Measurements from ENCODE around the gene GULP1.

GULP1 gene

DNA sequence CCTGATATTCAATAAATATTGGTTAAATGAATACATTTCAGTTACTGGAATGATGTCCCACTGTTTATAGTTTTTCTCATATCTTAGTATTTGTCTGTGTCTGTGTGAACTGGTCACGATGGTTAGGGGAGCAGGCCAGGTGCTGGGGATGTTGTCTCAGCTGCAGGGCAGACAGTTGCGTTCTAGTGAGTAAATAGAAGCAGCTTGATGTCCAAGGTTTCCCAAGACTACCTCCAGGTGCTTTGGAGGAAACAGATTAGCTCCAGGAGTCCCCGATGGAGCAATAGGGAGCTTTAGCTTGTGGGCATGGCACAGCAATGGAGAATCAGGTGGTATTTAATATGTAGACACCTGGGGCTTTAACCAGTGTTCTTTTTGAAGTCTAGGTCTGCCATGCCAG, 75.5 kb downstream of the GULP1 start:
- DNase-seq (ENCODE audit: low spot score) = no peak

GRCh38 chr2:188369365-188369764, 77.7 kb downstream of the GULP1 start:
- DNase-seq (ENCODE audit: low spot score) = peak; percentile 62

DNA sequence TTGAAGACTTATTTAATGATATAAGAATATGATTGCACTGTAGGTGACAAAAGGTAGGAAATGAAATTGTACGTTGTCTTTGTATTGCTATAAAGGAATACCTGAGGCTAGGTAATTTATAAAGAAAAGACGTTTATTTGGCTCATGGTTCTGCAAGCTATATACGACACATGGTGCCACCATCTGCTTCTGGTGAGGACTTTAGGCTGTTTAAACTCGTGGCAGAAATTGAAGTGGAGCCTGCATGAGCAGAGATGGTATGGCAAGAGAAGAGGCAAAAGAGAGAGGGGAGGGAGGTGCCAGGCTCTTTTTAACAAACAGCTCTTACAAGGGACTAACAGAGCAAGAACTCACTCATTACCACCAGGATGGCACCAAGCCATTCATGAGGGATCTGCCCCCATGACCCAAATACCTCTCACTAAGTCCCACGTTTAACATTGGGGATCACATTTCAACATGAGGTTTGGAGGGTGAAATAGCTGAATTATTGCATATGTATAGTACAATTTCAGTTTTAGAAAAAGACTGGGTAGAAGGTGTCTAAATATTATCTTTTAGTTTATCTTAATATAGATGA, 86.8 kb downstream of the GULP1 start:
- DNase-seq (ENCODE audit: low spot score) = no peak

DNA sequence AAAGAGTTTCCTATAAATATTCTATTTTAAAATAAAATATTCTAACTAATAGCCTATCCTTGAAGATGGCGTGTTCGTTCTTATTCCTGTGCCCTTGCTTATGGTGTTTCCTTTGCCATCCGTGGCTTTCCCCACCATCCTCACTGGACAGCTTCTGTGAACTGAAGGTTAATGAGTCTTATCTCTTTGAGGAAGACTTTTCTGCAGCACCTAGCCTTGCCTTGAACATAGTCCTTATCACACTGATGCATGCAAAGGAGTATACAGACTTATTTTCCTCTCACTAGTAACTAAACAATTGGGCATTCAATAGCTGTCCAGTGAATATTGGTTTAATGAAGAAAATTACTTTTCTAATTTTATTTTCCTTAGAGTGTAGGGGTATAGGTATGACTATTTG, 88.1 kb downstream of the GULP1 start:
- no peak for DNase-seq (ENCODE audit: low spot score)

DNA sequence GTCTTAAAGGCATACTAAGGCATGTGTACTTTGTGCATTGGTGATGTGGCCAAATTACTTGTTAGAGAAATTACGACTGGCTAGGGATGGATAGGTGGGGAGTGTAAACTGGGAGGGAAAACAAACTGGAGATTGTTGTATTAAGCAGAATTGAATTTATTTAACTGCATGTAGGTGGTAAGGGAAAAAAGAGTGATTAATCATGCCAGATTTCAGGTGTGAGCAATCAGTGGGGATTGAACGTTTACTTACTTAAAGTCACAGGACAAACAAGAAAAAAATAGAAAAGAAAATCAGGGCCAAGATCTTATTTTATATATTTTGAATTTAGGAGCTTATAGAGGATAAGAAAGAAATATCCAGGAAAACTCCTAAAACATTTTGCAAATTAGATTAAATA, 88.6 kb downstream of the GULP1 start:
- no peak for DNase-seq (ENCODE audit: low spot score)

- peak; percentile 45 for DNase-seq (ENCODE audit: low spot score)
These were observed 89.9 kb downstream of the GULP1 start for GRCh38 chr2:188381614-188382013.

DNA sequence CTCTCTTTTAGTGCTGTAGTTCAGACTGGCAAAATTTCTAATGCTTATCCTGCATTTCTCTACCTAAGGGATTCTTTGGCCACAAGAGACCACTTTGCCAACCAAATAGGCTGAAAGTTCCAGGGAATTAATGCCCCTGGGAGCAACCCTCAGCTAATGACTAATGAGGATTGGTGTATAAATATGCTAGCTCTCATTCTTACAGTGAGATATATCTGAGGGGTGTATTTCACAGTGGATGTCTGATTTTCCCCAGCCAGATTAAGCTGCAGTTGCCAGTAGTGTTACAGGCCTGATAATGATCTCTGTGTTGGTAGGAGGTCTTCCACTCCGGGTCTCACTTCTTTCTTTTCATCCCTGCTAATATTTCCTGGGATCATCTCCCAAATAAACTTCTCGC, 90.4 kb downstream of the GULP1 start:
- peak; percentile 12 for DNase-seq (ENCODE audit: low spot score)

GRCh38 chr2:188383158-188383557, 91.5 kb downstream of the GULP1 start:
- DNase-seq (ENCODE audit: low spot score) = no peak

DNA sequence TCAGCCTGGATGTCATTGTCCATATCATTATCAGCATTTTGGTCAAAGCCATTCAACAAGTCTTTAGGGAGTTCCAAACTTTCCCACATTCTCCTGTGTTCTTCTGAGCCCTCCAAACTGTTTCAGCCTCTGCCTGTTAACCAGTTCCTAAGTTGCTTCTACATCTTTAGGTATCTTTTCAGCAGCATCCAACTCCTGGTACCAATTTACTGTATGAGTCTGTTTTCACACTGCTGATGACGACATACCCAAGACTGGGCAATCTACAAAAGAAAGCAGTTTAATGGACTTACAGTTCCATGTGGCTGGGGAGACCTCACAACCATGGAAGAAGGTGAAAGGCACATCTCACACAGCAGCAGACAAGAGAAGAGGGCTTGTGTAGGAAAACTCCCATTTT, 94.2 kb downstream of the GULP1 start:
- DNase-seq (ENCODE audit: low spot score) = no peak

- DNase-seq (ENCODE audit: low spot score) = peak; percentile 56
These were observed 97.2 kb downstream of the GULP1 start for GRCh38 chr2:188388831-188389230.

- no peak for DNase-seq (ENCODE audit: low spot score)
These were observed 99.7 kb downstream of the GULP1 start for GRCh38 chr2:188391354-188391753.

GRCh38 chr2:188394931-188395472, 103.3 kb downstream of the GULP1 start:
- no peak for DNase-seq (ENCODE audit: low spot score)

- DNase-seq (ENCODE audit: low spot score) = no peak
These were observed 104.4 kb downstream of the GULP1 start for GRCh38 chr2:188395903-188396689.

DNA sequence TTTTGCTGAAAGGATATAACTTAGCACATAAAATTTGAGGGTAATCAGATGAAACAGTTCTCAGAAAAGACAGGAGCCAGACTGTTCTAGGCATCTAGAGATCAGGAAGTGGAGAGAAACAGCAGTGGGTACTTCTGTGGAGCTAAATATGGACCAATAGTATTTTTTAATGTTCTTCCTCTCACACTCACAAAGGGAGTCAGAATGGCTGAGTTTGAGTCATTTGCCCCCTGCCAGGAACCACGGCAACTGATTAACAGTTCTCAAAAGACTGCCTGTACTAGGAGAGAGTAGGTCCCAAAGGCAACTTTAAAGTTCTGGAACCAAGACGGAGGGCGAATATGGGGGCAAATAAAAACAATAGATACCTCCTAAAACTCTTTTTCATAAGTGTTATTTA, 107.5 kb downstream of the GULP1 start:
- DNase-seq (ENCODE audit: low spot score) = peak; percentile 53

- DNase-seq (ENCODE audit: low spot score) = no peak
These were observed 112.0 kb downstream of the GULP1 start for GRCh38 chr2:188403676-188404075.

GRCh38 chr2:188404341-188405004, 112.8 kb downstream of the GULP1 start:
- no peak for DNase-seq (ENCODE audit: low spot score)

DNA sequence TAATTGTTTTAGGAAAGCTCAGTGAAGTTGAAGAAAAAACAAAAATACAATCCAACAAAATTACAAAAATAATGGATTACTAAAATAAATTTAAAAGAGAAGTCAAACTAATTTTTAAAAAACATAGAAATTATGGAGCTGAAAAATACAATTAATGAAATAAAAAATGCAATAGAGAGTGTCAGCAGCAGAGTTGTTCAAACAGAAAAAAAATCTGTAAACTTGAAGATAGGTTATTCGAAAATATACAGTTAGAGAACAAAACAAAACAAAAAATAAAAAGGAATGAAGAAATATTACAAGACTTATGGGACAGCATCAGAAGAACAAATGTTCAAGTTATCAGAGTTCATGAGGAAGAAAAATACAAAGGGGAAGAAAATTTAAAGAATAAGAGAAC, 114.7 kb downstream of the GULP1 start:
- DNase-seq (ENCODE audit: low spot score) = no peak

DNA sequence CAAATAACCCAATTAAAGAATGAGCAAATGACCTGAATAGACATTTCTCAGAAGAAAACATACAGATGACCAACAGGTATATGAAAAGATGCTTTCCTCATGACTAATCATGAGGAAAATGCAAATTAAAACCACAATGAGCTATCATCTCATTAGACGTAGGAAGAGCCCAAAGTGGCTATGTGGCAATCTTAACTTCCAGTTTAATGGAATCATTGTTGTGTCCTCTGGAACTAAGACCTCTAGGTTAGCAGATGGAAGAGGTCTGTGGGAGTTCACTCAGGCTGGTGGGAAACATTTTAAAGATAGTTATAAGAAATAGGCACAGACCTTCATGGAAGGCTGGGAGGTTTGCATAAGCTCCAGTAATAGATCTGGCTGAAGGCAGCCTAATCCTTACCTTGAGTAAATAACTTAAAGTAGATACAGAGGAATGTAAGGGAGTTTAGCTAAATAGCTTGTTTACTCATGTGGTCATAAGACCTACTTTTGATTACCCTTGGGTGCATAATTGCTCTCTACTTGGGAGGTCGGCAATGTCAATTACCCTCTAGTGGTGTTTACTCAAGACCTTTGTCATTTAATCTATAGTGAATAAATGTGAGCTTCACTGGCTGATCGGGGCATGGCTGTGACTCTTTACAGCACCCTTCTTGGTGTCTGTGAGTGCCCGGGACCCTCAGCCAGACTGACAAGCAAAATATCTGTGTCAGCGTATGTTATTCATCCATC, 119.0 kb downstream of the GULP1 start:
- peak; percentile 18 for DNase-seq (ENCODE audit: low spot score)

DNA sequence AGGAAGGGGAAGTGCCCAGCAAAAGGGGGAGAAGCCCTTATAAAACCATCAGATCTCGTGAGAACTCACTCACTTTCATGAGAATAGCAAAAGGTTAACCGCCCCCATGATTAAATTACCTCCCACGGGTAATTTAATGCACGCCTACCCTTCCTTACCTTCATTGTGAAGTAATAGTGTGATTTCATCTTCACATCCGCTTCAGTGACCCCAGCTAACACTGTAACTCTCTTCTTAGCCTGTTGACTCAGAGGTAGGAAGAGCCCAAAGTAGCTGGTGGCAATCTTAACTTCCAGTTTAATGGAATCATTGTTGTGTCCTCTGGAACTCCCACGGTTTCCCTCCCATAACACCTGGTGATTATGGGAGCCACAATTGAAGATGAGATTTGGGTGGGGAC, 120.5 kb downstream of the GULP1 start:
- DNase-seq (ENCODE audit: low spot score) = no peak

DNA sequence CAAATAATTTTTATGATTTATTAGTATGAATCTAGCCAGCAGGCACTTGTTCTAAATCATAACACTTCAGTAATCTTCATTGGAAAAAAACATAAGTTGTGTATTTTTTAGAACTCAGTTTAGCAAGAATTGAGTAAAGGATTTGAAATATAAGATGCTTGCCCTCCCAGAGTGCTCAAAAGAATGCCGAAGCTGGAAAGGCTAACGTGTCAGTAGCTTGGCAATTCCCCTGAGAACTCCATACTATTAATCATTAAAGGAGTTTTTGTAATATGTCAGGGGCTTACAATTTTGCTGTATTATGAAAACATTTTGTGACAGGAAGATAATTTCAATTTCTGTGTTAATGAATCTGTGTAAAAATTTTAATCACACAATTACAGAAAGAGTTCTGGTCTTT, 122.7 kb downstream of the GULP1 start:
- DNase-seq (ENCODE audit: low spot score) = no peak

DNA sequence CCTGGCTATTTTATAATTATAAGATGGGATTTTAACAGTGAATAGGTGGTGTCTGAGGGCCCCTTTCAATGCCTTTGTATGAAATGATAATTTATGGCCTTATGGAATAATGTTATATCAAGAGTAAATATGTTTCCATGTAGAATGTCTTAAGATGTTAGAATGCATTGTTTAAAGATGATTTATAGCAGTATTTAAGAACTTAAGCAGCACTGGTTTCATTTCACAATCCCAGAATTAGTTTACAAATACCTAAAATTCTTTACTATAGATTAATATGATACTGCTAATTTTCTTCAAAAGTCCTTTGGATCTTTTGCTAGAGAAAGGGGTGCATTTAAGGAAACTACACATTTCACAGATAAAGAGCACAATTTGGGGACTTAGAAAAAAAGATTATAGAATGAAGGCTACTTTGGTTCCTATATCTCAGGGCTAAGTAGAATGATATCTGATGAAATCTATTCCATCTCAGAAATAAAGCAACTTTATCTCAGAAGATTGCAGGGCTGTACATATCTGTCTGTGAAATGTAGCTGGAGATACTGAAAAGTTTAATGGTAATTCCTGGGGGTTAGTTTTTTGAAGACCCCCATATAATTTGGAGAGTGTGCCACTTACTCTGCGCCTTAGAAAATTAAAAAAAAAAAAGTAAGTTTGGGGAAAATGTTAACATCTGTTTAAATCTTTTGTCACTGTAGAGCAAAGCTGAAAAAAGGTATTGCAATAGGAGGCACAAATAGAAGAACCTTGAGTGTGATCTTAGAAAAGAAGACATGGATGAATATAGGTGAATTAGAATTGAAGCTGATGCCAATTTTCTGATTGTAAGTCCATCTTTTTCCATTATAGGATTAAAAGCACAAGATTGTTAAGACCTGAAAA, 123.4 kb downstream of the GULP1 start:
- DNase-seq (ENCODE audit: low spot score) = no peak

DNA sequence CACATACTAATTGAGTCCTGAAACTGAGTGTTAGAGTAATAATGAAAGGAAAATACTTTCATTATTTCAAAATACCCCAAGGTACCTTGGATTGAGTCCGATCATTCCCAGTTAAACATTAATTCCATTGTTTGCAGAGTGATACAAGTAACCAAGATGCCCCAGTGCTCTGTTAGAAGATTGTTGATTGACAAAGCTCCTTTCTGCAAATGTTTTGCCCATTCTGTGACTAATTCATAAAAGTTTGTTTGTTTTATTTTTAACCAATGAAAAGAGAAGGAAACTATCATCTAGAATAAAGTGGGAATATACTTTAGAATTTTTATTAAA, 124.0 kb downstream of the GULP1 start:
- DNase-seq (ENCODE audit: low spot score) = no peak
